NT2/D1 (cell line): ENCODE results near the gene ENSA.

Experiments
- SUZ12 ChIP-seq: IDR thresholded peaks from 2 replicates; pipeline ENCODE4 v1.6.1; 2011; ENCODE audit not compliant: insufficient read length, insufficient read depth; ENCODE audit errors: extremely low read depth
- ZNF274 ChIP-seq: IDR thresholded peaks from 2 replicates; pipeline ENCODE4 v1.6.1; 2011; ENCODE audit warnings: mild to moderate bottlenecking, low read depth, low read length

DNA sequence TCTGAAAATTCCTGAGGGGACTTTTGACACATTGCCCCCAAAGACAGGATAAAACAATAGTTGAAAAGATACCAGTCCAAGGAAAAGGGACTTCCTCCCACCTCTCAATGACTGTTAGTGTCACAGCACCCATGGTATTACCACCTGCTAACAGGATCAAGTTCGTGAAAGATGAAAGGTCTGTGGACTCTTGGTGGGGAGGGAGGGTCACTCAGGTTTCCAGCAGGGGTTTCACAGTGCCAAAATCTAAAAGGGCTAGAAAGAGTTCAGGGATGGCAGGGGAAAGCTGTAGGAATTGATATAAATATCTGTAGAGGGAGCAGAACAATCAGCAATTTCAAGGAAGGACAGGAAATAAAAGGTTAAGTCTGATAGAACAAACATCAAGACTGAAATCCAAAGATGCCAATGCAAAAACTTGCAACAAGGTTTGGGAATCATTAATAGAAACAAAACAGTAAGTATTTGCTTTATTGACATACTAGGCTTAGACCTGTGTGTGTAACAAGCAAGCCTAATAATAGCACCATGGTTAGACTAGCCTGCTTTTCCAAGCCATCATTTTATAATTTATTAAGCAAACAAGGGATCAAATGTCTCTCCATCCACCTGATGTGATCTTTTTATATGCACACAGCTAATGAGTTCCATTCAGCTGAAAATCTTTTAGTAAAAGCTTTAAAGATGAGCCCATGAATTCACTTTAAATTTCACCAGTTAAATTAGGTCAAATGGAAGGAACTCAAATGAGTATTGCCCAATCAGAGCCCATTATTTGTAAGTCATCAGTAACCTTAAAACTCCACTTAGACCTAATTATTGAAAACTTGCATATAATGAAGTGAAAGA is 53.7 kb downstream of the ENSA start:
- TF ChIP-seq SUZ12 (no peak), ZNF274 (no peak)
